ELF-1 (cell line): ENCODE results near the gene GPR34.
"Not testable (repeated sequence)": the region's sequence is repeated elsewhere in the genome, so short reads cannot be mapped to it uniquely, and the experiment has no call there.

Source experiments
- DNase-seq: peaks from one replicate; pipeline ENCODE4 v3.0.0-alpha.2; 2016; ENCODE audit warnings: low read depth, low spot score

The GPR34 gene

DNA sequence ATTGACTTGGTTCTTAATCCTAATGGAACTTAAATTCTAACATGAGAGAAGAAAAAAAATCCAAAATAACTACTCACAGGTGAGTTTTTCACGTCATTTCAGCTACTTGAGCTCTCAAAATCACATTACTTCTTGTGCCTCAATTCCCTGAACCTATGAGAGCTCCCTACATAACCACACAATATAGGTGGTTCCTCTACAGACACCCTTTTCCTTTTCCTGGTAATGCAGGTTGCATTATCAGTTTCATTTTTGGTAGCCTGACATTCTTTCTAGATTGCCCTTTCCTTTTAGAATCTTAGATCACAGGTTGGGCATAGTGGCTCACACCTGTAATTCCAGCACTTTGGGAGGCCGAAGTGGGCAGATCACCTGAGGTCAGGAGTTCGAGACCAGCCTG, 4.3 kb downstream of the GPR34 start:
- no peak for DNase-seq

- DNase-seq = no peak
Measured at GRCh38 chrX:41695426-41695825, 6.7 kb downstream of the GPR34 start.

GRCh38 chrX:41703574-41704029, 14.8 kb downstream of the GPR34 start:
- no peak for DNase-seq

GRCh38 chrX:41705042-41705441, 16.3 kb downstream of the GPR34 start:
- DNase-seq = no peak

DNA sequence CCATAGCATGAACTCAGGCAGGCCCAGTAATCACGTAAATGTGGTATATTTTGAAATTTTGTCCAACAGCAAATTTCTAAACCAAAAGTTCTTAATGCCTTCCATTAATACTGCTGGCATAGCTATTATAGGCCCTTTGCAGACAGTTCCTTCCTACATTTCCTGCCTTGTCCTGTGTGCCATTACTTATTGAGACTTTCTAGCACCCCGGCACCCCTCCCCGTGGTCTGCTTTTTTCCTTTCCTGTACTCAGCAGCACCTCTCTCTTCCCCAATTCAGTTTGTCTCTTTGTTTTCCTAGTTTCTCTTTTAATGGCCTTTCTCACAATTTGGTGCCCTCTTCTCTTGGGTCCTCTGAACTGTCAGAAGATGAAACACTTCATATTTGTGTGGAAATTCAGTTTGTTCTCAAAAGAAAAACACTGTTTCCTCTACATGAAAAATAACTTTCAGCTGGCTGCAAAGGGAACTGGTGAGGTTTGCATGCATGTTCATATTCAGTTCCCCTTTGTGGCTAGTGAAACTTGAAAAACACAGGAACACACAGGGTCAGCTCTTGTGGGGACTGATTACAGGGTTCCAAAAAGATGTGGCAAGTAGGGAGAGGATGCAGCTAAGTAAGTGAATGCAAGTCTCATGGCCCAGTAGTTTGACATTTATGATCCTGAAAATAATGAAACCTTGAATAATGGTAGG, 17.1 kb downstream of the GPR34 start:
- DNase-seq = no peak

- no peak for DNase-seq
Measured at GRCh38 chrX:41707218-41707617, 18.4 kb downstream of the GPR34 start.

DNA sequence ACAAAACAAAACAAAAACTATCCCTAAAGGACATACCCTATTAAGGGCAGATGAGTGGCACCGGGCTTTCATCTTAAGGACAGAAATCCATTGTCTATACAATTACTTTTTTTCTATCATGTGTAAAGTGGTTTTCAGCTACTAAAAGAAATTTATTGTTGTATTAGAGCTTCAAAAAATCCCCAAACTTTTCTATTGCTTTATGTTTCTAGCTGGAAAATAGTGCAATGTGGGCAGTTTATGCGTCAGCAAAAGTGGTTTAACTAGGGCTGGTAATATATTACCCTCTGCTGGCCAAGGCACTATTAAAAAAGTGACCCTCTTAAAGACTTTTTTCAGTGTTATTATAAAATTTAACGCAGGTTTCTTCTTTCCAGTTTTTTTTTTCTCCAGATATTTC, 19.7 kb downstream of the GPR34 start:
- DNase-seq = no peak

DNA sequence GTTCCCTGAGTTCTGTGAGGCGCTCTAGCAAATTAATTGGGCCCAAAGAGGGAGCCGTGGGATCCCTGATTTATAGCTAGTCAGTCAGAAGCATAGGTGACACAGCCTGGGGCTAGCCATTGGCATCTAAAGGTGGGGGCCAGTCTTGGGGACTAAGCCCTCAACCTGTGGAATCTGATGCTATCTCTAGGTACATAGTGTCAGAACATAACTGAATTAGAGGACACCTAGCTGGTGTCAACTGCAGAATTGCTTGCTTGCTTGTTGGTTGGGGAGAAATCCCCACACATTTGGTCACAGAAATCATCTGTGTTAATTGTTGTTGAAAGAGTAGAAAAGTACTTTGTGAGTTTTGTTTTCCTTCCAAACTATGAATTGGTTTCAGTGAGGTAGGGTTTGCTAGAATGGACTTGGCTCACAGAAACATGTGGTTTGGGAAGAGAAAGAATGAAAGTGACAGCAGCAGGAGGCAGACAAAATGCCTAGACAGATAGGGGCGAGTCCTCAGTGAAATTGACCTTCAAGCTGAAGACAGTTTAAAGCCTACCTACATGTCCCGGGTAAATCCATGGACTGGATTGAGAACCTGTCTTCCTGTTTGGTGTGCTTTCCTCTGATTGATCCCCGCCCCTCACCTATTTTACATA, 22.4 kb downstream of the GPR34 start:
- no peak for DNase-seq

GRCh38 chrX:41716222-41716621, 27.4 kb downstream of the GPR34 start:
- no peak for DNase-seq

GRCh38 chrX:41716767-41717473, 28.1 kb downstream of the GPR34 start:
- DNase-seq = no peak

DNA sequence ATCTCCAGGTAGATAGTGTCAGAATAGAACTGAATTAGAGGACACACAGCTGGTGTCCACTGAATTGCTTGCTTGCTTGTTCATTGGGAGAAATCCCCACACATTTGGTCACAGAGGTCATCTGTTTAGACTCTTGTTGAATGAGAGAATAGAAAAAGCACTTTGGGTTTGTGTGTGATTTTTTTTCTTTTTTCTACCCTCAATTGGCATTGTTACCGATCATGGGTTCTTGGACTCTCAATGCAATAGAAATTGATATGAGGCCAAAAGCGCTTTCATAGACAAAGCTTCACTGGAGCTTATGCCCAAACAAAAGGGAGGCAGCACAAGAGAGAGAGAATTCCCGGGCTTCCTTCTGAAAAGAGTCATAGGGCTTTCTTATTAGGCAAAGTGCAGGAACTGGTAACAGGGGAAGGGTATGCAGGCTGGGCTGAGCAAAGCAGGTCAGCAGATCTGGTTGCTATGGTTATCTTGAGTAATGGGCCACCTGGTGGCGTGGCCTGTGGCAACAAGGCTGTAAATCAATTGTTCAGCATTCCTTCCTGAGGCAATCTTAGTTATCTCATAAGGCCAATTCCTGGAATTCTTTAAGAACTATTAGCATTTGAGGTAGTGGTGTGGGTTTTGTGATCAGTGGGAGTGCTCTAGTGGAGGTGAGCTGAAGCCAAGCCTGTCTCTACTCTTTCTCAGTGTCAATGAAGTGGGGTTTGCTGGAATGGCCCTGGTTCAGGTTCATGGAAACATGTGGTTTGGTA, 29.9 kb downstream of the GPR34 start:
- DNase-seq = peak; percentile 97

- DNase-seq = not testable (repeated sequence)
Measured at GRCh38 chrX:41719610-41720009, 30.8 kb downstream of the GPR34 start.

DNA sequence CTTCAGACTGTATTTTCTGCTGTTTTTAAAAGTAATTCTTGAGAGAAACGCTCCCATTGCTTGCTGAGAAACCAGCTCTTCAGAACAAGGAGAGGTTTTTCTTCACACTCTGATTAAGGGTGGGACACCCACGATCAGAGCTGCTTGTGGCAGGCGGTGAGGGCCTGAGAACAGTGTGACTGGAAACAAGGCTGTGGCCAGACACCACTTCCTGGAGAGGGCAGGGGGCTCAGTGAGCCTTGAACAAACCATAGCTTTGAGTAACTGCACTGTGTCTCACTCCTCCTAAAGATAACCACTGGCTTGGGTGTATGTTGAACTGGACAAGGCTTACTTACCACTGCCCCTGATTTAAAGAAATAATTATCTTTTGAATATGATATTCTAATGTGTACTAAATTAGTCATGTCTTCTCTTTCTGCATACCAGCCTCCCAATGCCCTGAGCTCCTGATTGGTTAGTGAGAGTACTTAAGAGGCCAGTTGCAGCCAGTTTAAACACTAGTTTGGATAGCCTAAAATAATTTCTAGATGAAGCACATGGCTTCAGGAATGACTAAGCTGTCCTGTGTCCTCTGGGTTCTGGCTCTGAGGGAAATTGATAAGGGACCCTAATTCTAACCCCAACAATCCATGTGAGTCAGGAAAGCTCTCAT, 31.5 kb downstream of the GPR34 start:
- no peak for DNase-seq

DNA sequence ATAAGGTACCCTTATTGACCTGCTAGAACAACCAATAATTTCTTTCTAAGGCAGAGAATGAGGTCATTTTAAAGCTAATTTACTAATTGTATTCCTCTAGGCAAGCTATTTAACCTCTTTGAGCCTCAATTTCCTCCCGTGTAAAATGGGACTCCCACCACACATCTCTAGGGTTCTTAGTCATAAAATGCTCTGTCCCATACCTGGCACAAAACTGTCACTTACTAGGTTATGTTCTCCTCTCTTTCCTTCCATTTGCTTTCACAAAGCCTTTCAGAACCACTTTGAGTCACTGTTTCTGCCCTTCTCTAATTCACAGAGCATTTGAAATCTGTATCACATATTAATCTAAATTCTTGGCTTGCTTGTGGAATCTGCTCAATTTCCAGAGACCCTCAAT, 32.8 kb downstream of the GPR34 start:
- DNase-seq = no peak

DNA sequence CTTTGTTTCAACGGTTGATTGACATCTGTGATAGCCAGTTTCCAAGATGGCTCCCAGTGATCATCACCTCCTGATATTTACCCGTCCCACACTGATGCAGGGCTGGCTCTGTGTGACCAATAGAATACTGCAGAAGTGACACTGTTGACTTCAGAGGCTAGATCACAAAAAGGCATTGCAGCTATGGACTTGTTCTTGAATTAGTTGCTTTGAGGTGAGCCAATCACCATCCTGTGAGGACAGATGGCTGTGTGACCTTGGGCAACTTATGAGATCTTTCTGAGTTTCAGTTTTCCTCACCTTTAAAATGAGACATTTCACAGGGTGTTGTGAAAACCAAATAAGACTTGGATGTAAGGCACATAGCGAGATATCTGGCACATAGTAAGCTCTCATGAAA, 33.4 kb downstream of the GPR34 start:
- DNase-seq = no peak

- no peak for DNase-seq
Measured at GRCh38 chrX:41722816-41723618, 34.2 kb downstream of the GPR34 start.

DNA sequence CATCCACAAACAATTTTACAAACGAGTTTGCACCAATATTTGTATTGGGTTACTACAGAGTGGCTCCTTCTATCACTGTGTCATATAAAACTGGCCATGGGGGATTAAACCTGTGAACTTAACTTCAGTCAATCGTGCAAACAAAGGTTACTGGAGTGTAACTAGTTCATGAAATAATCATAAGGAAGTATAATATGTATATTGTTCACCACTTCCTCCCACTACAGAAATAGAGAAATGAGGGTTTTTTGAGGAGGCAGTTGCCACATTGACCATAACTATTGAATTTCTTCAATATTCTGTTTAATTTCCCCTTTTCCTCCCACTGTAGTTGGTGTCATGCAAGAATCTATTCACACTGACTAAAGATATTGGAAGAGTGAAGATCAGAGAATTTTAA, 35.1 kb downstream of the GPR34 start, which contains the start of gene GPR82:
Gene GPR82, plus strand, starts transcription at position 356 of the 400 bp plus-strand sequence. CDS start 2,846 bp downstream, outside the sequence.
- DNase-seq = no peak

GRCh38 chrX:41728125-41728524, 39.4 kb downstream of the GPR34 start:
- DNase-seq = no peak

DNA sequence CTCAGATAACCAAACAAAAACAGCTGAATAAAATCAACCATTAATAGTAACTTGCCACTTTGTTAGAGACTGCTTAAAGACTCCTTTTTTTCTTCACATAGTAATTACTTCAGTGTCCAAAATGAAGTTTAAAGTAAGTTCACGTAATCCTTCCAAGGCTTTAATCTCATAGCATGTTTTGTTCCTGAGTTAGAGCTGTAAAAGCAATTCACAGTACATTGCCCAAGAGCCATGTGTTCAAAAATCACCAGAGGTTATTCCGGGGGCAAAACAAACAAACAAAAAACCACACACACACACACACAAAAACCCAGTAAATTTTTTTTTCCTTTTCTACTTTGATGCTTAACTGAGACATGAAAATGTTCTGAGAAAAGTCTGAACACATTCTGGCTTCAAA, 41.3 kb downstream of the GPR34 start:
- DNase-seq = no peak

GRCh38 chrX:41732260-41732659, 43.5 kb downstream of the GPR34 start:
- DNase-seq = no peak

- no peak for DNase-seq
Measured at GRCh38 chrX:41733939-41734338, 45.2 kb downstream of the GPR34 start.
